Fibroblast of lung (primary cell): Measurements from ENCODE around the gene PGLYRP3. TPM values are rescaled to one million over a fixed set of nuclear protein-coding genes. Genes with fewer than 3 reads are reported as not detected.

Source experiments
- DNase-seq, 2 donors: peaks; one replicate each; pipeline versions ENCODE4 v3.0.0 to v3.0.0-alpha.2; 2010; ENCODE audit warnings: low read depth in 2 of 2
- H2AFZ ChIP-seq: 2 replicates; pipeline ENCODE4 v1.5.1; 2012; ENCODE audit warnings: low read length, control low read depth, inconsistent platforms
- H3K27ac ChIP-seq: 2 replicates; pipeline ENCODE4 v1.5.1; 2011; ENCODE audit warnings: low read length, control low read depth; ENCODE audit not compliant: insufficient read depth
- H3K27me3 ChIP-seq: 2 replicates; pipeline ENCODE4 v1.5.1; 2011; ENCODE audit warnings: mild to moderate bottlenecking, low read length; ENCODE audit not compliant: control insufficient read depth, insufficient read depth
- H3K36me3 ChIP-seq: 2 replicates; pipeline ENCODE4 v1.5.1; 2011; ENCODE audit warnings: low read length; ENCODE audit not compliant: control insufficient read depth, insufficient read depth
- H3K4me1 ChIP-seq: 2 replicates; pipeline ENCODE4 v1.5.1; 2011; ENCODE audit warnings: low read length; ENCODE audit not compliant: control insufficient read depth, insufficient read depth; ENCODE audit errors: extremely low read depth
- H3K4me2 ChIP-seq: 2 replicates; pipeline ENCODE4 v1.5.1; 2011; ENCODE audit warnings: low read length, control low read depth; ENCODE audit not compliant: insufficient read depth; ENCODE audit errors: extremely low read depth
- H3K4me3 ChIP-seq, 4 experiments: fragments of 200-600 bp in 1 of 4; sonication (generic) in 1 of 4; replicated peaks in 1 of 4; 2 replicates each; pipeline ENCODE4 v1.5.1; 2011 to 2016; ENCODE audit warnings: low read length in 4 of 4, low read depth in 3 of 4, mild to moderate bottlenecking in 3 of 4, control low read depth in 2 of 4, inconsistent platforms in 1 of 4, mixed read lengths in 1 of 4; ENCODE audit not compliant: insufficient read depth in 1 of 4; ENCODE audit errors: control extremely low read depth in 1 of 4
- H3K79me2 ChIP-seq: 2 replicates; pipeline ENCODE4 v1.5.1; 2012; ENCODE audit warnings: mild to moderate bottlenecking, low read length, inconsistent platforms; ENCODE audit not compliant: control insufficient read depth, insufficient read depth
- H3K9ac ChIP-seq: 2 replicates; pipeline ENCODE4 v1.5.1; 2011; ENCODE audit warnings: mild to moderate bottlenecking, low read length, control low read depth; ENCODE audit not compliant: insufficient read depth
- H3K9me3 ChIP-seq: 2 replicates; pipeline ENCODE4 v1.5.1; 2012; ENCODE audit warnings: low read depth, low read length; ENCODE audit not compliant: control insufficient read depth, insufficient read depth
- H4K20me1 ChIP-seq: 2 replicates; pipeline ENCODE4 v1.5.1; 2011; ENCODE audit warnings: low read length; ENCODE audit not compliant: control insufficient read depth, insufficient read depth; ENCODE audit errors: extremely low read depth
- EZH2 ChIP-seq: IDR thresholded peaks from 2 replicates; pipeline ENCODE4 v1.5.1; 2012; ENCODE audit warnings: low read length, control low read depth, mild to moderate bottlenecking; ENCODE audit errors: missing control alignments
- polyA plus RNA-seq, 2 donors: library from polyadenylated mRNA; depleted of rRNA in 1 of 2; stranded (reverse) in 1 of 2; unstranded in 1 of 2; fragments of >200 nt; gene quantifications; 2 replicates each; pipeline ENCODE4 v1.2.1, GENCODE V29; 2011 to 2012; ENCODE audit warnings: missing spikeins in 1 of 2
- total RNA-seq: library from RNA; depleted of rRNA; stranded (reverse); fragments of >200 nt; gene quantifications from 2 replicates; pipeline ENCODE4 v1.2.1, GENCODE V29; 2014
- TF ChIP-seq, protein P1 (sequence below), 2 donors: IDR thresholded peaks in 1 of 2; conservative IDR thresholded peaks in 1 of 2; 1 replicate in 1 of 2; 2 replicates in 1 of 2; pipeline ENCODE4 v1.5.1; 2011 to 2012; ENCODE audit warnings: low read length in 2 of 2, control low read depth in 1 of 2, inconsistent platforms in 1 of 2, low read depth in 1 of 2, mild to moderate bottlenecking in 1 of 2

PGLYRP3 gene
- total and polyA plus RNA-seq, 2 donors (not counting 1 experiment from before 2014, with no cell fraction given): not detected

DNA sequence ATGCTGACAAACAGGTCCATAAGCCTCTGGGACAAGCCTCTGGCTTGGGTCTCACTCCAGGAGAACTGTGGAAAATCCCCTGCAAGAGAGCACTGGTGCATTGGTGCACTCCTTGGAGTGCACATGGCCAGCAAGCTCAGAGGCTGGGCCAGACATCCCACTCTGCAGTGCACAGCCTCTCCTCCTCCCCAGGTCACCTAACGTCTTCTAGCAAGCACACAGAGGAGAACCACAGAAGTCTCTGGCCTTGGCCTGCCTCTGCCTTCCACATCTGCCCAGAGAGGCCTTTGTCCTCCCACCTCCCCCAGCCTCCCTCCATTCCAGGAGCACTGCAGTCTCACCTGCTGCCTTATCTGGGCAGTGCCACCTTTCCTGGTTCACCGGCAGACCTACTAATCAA is 4.2 kb downstream of the PGLYRP3 start:
- Histone ChIP-seq H3K4me1 (no peaks in the 10 kb centered on the region), H3K27ac (no peak overlapping the region), H4K20me1 (no peaks in the 10 kb centered on the region), H3K4me2 (no peak overlapping the region), H3K4me3 (no peak overlapping the region), H3K9ac (no peak overlapping the region), H3K79me2 (no peaks in the 10 kb centered on the region), H3K36me3 (no peaks in the 10 kb centered on the region), H3K27me3 (no peaks in the 10 kb centered on the region), H3K9me3 (no peaks in the 10 kb centered on the region), H2AFZ (no peak overlapping the region)
- DNase-seq: no peak
- TF ChIP-seq, protein P1, sequence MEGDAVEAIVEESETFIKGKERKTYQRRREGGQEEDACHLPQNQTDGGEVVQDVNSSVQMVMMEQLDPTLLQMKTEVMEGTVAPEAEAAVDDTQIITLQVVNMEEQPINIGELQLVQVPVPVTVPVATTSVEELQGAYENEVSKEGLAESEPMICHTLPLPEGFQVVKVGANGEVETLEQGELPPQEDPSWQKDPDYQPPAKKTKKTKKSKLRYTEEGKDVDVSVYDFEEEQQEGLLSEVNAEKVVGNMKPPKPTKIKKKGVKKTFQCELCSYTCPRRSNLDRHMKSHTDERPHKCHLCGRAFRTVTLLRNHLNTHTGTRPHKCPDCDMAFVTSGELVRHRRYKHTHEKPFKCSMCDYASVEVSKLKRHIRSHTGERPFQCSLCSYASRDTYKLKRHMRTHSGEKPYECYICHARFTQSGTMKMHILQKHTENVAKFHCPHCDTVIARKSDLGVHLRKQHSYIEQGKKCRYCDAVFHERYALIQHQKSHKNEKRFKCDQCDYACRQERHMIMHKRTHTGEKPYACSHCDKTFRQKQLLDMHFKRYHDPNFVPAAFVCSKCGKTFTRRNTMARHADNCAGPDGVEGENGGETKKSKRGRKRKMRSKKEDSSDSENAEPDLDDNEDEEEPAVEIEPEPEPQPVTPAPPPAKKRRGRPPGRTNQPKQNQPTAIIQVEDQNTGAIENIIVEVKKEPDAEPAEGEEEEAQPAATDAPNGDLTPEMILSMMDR (conservative IDR thresholded peaks at IDR 0.05 in 1 of 2, IDR thresholded peaks at IDR 0.05 in 1 of 2; ENCODE audit: low read depth in 1 of 2, low read length in 2 of 2): no peak
- no peak for TF ChIP-seq EZH2

DNA sequence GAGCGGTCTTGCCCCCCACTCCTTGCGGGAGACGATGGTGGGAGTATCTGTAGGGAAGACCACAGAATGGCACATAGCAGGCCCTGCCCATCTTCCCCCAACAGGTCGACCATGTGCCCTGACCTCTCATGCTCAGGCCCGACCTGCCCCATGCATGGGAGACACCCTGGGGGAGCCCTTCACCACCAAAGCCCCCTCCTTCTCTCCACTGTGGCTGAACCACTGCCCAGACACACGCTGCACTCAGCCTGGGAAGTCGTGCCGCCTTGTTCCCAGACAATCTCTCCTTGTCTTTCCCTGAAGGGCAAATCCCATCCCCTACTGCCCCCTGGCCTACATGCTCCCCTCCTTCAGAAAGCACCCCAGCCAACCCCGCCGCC is 5.5 kb downstream of the PGLYRP3 start:
- no peak overlapping the region for H3K9ac ChIP-seq
- no peaks in the 10 kb centered on the region for H3K79me2 ChIP-seq
- H3K9me3 ChIP-seq: no peaks in the 10 kb centered on the region
- no peak overlapping the region for H2AFZ ChIP-seq
- no peak for DNase-seq
- no peaks in the 10 kb centered on the region for H3K36me3 ChIP-seq
- H3K27ac ChIP-seq: no peak overlapping the region
- H3K27me3 ChIP-seq: peaks cover 2% of the 10 kb centered on the region
- no peak overlapping the region for H3K4me2 ChIP-seq
- H3K4me1 ChIP-seq: no peaks in the 10 kb centered on the region
- H3K4me3 ChIP-seq: no peak overlapping the region
- H4K20me1 ChIP-seq: no peaks in the 10 kb centered on the region
- TF ChIP-seq, protein P1 (conservative IDR thresholded peaks at IDR 0.05 in 1 of 2, IDR thresholded peaks at IDR 0.05 in 1 of 2; ENCODE audit: low read depth in 1 of 2, low read length in 2 of 2): no peak
- TF ChIP-seq EZH2: no peak

DNA sequence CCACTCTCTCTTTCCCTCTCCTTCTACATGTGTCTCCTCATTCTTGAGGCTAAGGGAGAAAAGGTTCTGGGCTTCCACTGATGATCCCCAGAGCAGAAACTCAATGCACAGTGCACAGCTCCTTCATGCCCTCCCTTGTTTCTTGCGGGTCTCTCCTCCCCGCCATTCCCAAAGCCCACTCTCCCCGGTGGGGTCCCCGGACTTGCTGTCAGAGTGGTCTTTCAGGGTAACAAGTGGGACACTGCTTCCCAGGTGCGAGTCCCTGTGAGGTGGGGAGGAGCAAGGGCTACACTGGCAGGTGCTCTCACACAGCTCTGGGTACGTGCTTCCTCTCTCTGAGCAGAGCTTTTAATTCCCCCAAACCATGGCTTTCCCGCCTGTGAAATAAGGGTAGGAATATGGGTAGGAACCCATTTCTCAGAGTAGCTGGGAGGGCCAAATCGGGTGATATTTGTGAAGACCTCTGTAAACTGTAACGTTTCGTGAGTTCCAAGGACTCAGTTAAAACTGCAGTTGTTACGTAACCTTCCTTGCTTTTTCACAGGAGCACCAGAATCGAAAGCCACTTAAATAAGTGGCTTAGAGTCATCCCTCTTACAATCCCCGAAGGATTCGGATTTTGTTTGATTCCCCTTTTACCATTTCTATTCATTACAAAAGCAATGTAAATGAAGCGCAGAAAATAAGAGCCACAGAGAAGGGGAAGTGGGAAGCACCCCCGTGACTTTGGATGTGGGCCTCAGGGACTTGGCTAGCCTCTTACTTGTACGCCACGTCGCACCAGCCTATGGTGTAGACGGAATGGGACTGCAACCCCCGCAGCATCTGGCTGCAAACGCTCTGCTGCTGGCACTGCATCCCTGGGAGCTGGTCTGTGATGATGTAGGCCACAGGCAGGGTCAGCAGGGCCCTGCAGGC is 6.2 kb downstream of the PGLYRP3 start:
- TF ChIP-seq, protein P1 (conservative IDR thresholded peaks at IDR 0.05 in 1 of 2, IDR thresholded peaks at IDR 0.05 in 1 of 2; ENCODE audit: low read depth in 1 of 2, low read length in 2 of 2): no peak
- TF ChIP-seq EZH2: no peak
- no peak overlapping the region for H3K9ac ChIP-seq
- H4K20me1 ChIP-seq: no peaks in the 10 kb centered on the region
- no peaks in the 10 kb centered on the region for H3K79me2 ChIP-seq
- no peaks in the 10 kb centered on the region for H3K36me3 ChIP-seq
- peaks cover 2% of the 10 kb centered on the region for H3K27me3 ChIP-seq
- no peak overlapping the region for H2AFZ ChIP-seq
- H3K4me2 ChIP-seq: no peak overlapping the region
- DNase-seq: no peak
- H3K4me3 ChIP-seq: no peak overlapping the region
- H3K27ac ChIP-seq: no peak overlapping the region
- no peaks in the 10 kb centered on the region for H3K4me1 ChIP-seq
- H3K9me3 ChIP-seq: no peaks in the 10 kb centered on the region
